ENCODE data around the gene DIAPH2.

GRCh38 chrX:97102938-97103337 is 418.3 kb downstream of the DIAPH2 start:
- TF ChIP-seq, protein P1, sequence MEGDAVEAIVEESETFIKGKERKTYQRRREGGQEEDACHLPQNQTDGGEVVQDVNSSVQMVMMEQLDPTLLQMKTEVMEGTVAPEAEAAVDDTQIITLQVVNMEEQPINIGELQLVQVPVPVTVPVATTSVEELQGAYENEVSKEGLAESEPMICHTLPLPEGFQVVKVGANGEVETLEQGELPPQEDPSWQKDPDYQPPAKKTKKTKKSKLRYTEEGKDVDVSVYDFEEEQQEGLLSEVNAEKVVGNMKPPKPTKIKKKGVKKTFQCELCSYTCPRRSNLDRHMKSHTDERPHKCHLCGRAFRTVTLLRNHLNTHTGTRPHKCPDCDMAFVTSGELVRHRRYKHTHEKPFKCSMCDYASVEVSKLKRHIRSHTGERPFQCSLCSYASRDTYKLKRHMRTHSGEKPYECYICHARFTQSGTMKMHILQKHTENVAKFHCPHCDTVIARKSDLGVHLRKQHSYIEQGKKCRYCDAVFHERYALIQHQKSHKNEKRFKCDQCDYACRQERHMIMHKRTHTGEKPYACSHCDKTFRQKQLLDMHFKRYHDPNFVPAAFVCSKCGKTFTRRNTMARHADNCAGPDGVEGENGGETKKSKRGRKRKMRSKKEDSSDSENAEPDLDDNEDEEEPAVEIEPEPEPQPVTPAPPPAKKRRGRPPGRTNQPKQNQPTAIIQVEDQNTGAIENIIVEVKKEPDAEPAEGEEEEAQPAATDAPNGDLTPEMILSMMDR (IDR thresholded peaks at IDR 0.05 in 8 of 11, conservative IDR thresholded peaks at IDR 0.05 in 3 of 11): no peak
- TF ChIP-seq POLR2A (IDR thresholded peaks at IDR 0.05): no peak

Measured in spleen (tissue), 7 donors.